Forelimb muscle (tissue), 1 donor: Measurements from ENCODE around the gene CST2. TPM values are rescaled to one million over a fixed set of nuclear protein-coding genes. Genes with fewer than 3 reads are reported as not detected.
"Not testable (repeated sequence)": the region's sequence is repeated elsewhere in the genome, so short reads cannot be mapped to it uniquely, and the experiment has no call there.

Source experiments
- DNase-seq: peaks from one replicate; pipeline ENCODE4 v3.0.0-alpha.2; 2013; ENCODE audit warnings: low read depth
- polyA plus RNA-seq: library from polyadenylated mRNA; unstranded; fragments of 120-200 nt; gene quantifications from one replicate; pipeline ENCODE4 v1.2.1, GENCODE V29; 2013; ENCODE audit not compliant: insufficient read length

Gene CST2
- polyA plus RNA-seq, 1 donor: not detected

GRCh38 chr20:23810349-23810748, 16.2 kb downstream of the CST2 start:
- not testable (repeated sequence) for DNase-seq

DNA sequence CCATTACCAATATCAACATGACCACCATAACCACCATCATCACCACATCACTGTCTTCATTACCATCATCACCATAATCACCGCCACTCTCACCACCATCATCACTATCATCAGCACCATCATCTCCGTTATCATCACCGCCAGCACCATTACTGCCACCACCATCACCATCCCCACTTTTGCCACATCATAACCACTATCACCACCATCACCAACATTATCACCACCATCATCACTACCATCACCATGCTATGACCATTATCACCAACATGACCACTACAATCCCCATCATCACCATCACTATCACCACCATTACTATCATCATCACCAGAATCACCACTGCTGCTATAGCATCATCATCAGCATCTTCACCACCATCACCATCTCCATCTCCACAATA, 25.7 kb downstream of the CST2 start:
- DNase-seq: no peak

- DNase-seq: not testable (repeated sequence)
Observed at GRCh38 chr20:23799216-23799847, 27.2 kb downstream of the CST2 start.

DNA sequence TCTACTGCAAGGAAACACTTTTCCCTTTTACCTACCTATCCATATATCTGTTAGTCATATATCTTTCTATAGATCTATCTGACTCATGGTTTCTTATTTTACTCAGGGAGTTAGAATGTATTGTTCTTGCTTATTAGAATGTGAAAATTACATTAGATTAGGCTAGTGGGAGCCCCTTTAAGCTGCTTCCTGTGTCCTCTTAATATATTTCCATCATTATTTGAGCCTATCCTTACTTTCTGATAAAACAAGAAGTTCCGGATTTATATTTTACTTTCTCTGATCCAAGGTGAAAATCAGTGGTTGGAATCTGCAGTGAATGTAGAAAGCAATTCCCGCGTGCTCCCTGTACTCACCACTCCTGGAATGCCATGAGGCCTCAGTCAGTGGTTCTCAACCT, 31.0 kb downstream of the CST2 start:
- no peak for DNase-seq

GRCh38 chr20:23794841-23795240, 31.7 kb downstream of the CST2 start:
- no peak for DNase-seq

DNA sequence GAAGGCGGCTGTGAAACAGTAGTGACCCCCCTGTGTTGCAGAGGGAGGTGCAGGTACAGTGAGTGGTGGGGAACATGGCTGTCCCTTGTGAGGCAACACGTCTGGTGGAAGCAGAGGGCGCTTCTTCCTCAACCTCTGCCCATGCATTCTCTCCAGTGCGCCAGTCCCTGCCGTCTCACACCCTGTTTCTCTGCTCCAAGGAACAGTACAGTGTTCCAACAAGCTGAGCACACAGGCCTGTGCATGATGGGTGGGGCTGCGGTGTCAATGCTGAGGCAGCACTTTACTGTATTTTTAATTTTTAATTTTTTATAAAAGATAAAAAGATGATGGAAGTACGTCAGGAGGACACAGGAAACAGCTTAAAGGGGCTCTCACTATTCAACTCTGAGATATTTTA, 32.5 kb downstream of the CST2 start:
- DNase-seq: no peak

DNA sequence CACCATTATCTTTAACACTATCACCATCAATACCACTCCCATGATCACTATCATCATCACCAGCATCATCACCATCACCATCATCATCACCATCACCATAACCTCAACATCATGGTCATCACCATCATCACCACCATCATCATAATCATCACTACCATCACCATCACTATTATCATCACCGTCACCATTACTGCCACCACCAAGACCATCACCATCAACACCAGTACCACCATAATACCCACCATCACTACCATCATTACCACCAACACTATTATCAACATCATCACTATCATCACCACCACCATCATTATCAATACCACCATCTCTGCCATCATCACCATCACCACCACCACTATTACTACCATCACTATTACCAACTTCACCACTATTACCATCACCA, 43.1 kb downstream of the CST2 start:
- DNase-seq: no peak

GRCh38 chr20:23782366-23782983, 44.1 kb downstream of the CST2 start:
- DNase-seq: no peak

- not testable (repeated sequence) for DNase-seq
Observed at GRCh38 chr20:23778676-23779075, 47.9 kb downstream of the CST2 start.

GRCh38 chr20:23777380-23777779, 49.1 kb downstream of the CST2 start:
- DNase-seq: not testable (repeated sequence)

- no peak for DNase-seq
Observed at GRCh38 chr20:23776067-23776771, 50.3 kb downstream of the CST2 start.

DNA sequence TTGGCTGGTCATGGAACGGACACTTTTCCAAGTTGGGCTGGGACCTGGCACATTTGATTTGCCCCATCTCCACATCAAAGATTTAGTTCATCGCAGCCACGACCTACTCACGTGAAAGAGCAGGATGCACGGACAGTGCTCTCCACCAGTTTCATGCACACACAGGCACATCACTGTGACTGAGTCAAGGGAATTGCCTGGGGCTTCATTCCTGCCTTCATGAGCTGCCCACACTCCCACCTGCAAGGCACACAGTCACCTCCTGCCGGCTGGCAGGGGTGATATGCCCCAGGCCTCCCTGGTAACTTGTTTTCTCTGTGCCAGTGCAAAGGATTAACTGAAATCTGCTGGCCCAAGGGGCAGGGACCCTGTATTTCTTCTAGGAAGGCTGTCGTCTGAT, 52.4 kb downstream of the CST2 start:
- no peak for DNase-seq

Other genes with a start within 250 kb of the CST2 start
- not detected for gene CST9, start 220.8 kb downstream of the CST2 start, polyA plus RNA-seq
- gene CST3, start 188.8 kb downstream of the CST2 start, polyA plus RNA-seq: 101 TPM
- gene CST4, start 137.7 kb downstream of the CST2 start, polyA plus RNA-seq: not detected
- gene CST1, start 75.8 kb downstream of the CST2 start, polyA plus RNA-seq: not detected
- not detected for gene CST5, start 53.0 kb upstream of the CST2 start, polyA plus RNA-seq
- not detected for gene GGTLC1, start 162.1 kb upstream of the CST2 start, polyA plus RNA-seq